NCI-H748 (cell line): Measurements from ENCODE around the gene EPS8L2.

ENCODE experiments used
- DNase-seq: peaks from one replicate; lab custom pipeline; 2025; ENCODE audit not compliant: unreplicated experiment; lab: John Stamatoyannopoulos, UW

The EPS8L2 gene

GRCh38 chr11:705646-706438 lies at the start of gene EPS8L2:
Gene EPS8L2 (plus strand): TSS chr11:706231. CDS start chr11:709408, 3,177 bp downstream.
- peak; percentile 30 for DNase-seq

GRCh38 chr11:656426-656825 lies 49.6 kb upstream of the EPS8L2 start:
- no peak for DNase-seq

- DNase-seq: no peak
These were observed 49.2 kb upstream of the EPS8L2 start for GRCh38 chr11:656866-657265.

GRCh38 chr11:657691-658126 lies 48.3 kb upstream of the EPS8L2 start:
- no peak for DNase-seq

GRCh38 chr11:659532-660085 lies 46.4 kb upstream of the EPS8L2 start:
- DNase-seq: no peak

- no peak for DNase-seq
These were observed 45.8 kb upstream of the EPS8L2 start for GRCh38 chr11:660281-660680.

GRCh38 chr11:660681-661444 lies 45.2 kb upstream of the EPS8L2 start:
- DNase-seq: no peak

- DNase-seq: peak; percentile 44
These were observed 43.2 kb upstream of the EPS8L2 start for GRCh38 chr11:662689-663274.

- DNase-seq: no peak
These were observed 40.8 kb upstream of the EPS8L2 start for GRCh38 chr11:665062-665703.

GRCh38 chr11:665704-666281 lies 40.2 kb upstream of the EPS8L2 start:
- no peak for DNase-seq

GRCh38 chr11:673866-674265 lies 32.2 kb upstream of the EPS8L2 start:
- DNase-seq: no peak

- DNase-seq: no peak
These were observed 31.6 kb upstream of the EPS8L2 start for GRCh38 chr11:674406-674805.

GRCh38 chr11:678297-678696 lies 27.7 kb upstream of the EPS8L2 start:
- no peak for DNase-seq

- no peak for DNase-seq
These were observed 26.5 kb upstream of the EPS8L2 start for GRCh38 chr11:679271-680207.

- DNase-seq: no peak
These were observed 25.6 kb upstream of the EPS8L2 start for GRCh38 chr11:680476-680875.

- no peak for DNase-seq
These were observed 25.1 kb upstream of the EPS8L2 start for GRCh38 chr11:680970-681369.

- DNase-seq: no peak
These were observed 19.4 kb upstream of the EPS8L2 start for GRCh38 chr11:686451-687243.

- no peak for DNase-seq
These were observed 18.3 kb upstream of the EPS8L2 start for GRCh38 chr11:687751-688150.

GRCh38 chr11:688681-689080 lies 17.4 kb upstream of the EPS8L2 start:
- DNase-seq: no peak
